A673 (cell line): ENCODE results near the gene EXOC4. TPM values are rescaled to one million over a fixed set of nuclear protein-coding genes. Genes with fewer than 3 reads are reported as not detected.

Source experiments
- BruUV-seq: library from RNA; stranded (reverse); fragments of 400-500 nt; replicated peaks from 2 replicates; lab custom pipeline; 2021; lab: Mats Ljungman, UMichigan
- CTCF ChIA-PET: fragments of 300-600 bp; sonication (Branson Sonifier 250); formaldehyde crosslinking; loops from one replicate; lab custom pipeline; 2022; ENCODE audit warnings: antibody characterized with exemption; lab: Charles Lee
- POLR2A ChIA-PET: fragments of 300-600 bp; sonication (Branson Sonifier 250); formaldehyde crosslinking; loops from one replicate; lab custom pipeline; 2022; ENCODE audit warnings: antibody characterized with exemption; ENCODE audit not compliant: low non-redundant PET; lab: Charles Lee
- DNase-seq: peaks from one replicate; pipeline ENCODE4 v3.0.0-alpha.2; 2015; ENCODE audit warnings: low spot score
- H3K27ac ChIP-seq: fragments of 200-600 bp; sonication (generic); 2 replicates; pipeline ENCODE4 v1.5.1; 2016; ENCODE audit warnings: mixed run types, low read depth, mild to moderate bottlenecking, mixed read lengths, antibody characterized with exemption, low read length; ENCODE audit not compliant: poor library complexity, severe bottlenecking
- H3K27me3 ChIP-seq: fragments of 200-600 bp; sonication (generic); replicated peaks from 2 replicates; pipeline ENCODE4 v1.6.1; 2017; ENCODE audit warnings: mixed run types, low read depth, mild to moderate bottlenecking, mixed read lengths, antibody characterized with exemption, low read length; ENCODE audit not compliant: insufficient read depth, poor library complexity
- H3K36me3 ChIP-seq: fragments of 200-600 bp; sonication (generic); 2 replicates; pipeline ENCODE4 v1.6.1; 2016; ENCODE audit warnings: mixed run types, mild to moderate bottlenecking, mixed read lengths, antibody characterized with exemption, low read length; ENCODE audit not compliant: insufficient read depth, poor library complexity, severe bottlenecking
- H3K4me1 ChIP-seq: fragments of 200-600 bp; sonication (generic); 2 replicates; pipeline ENCODE4 v1.6.1; 2017; ENCODE audit warnings: mixed run types, mild to moderate bottlenecking, mixed read lengths, antibody characterized with exemption, low read length; ENCODE audit not compliant: insufficient read depth, poor library complexity, severe bottlenecking
- H3K4me3 ChIP-seq: fragments of 200-600 bp; sonication (generic); 2 replicates; pipeline ENCODE4 v1.5.1; 2016; ENCODE audit warnings: low read depth, mixed run types, mild to moderate bottlenecking, mixed read lengths, low read length; ENCODE audit not compliant: poor library complexity, severe bottlenecking
- H3K9me3 ChIP-seq: fragments of 200-600 bp; sonication (generic); 2 replicates; pipeline ENCODE4 v1.6.1; 2016; ENCODE audit warnings: mixed run types, low read depth, mild to moderate bottlenecking, mixed read lengths, antibody characterized with exemption, low read length; ENCODE audit not compliant: poor library complexity, severe bottlenecking
- CTCF ChIP-seq: fragments of 300-800, 200-600 bp; sonication (generic); conservative IDR thresholded peaks from 2 replicates; pipeline ENCODE4 v1.5.1; 2017; ENCODE audit warnings: low read depth, mild to moderate bottlenecking, antibody characterized with exemption, low read length, moderate library complexity, mixed read lengths
- EZH2 ChIP-seq: fragments of 200-600 bp; sonication (generic); IDR thresholded peaks from 2 replicates; pipeline ENCODE4 v1.6.1; 2017; ENCODE audit warnings: borderline replicate concordance, low read depth, mild to moderate bottlenecking, mixed read lengths, antibody characterized with exemption, low read length; ENCODE audit not compliant: poor library complexity, severe bottlenecking
- intact Hi-C: fragments of 100-400 bp; cut with micrococcal nuclease; formaldehyde crosslinking; loops from one replicate; pipeline ENCODE4 v1.10.0; 2022; ENCODE audit not compliant: unreplicated experiment
- total RNA-seq: library from RNA; stranded (reverse); gene quantifications from 2 replicates; pipeline ENCODE4 v1.2.3, GENCODE V29; 2021

Gene EXOC4
- total RNA-seq, 1 experiment from 2014 or later: 66.1 TPM

GRCh38 chr7:134098072-134098471, 845.2 kb downstream of the EXOC4 start:
- ChIA-PET POLR2A (no interaction called here), CTCF (no interaction called here)
- Histone ChIP-seq H3K4me1 (no peaks in the 10 kb centered on the region), H3K36me3 (no peaks in the 10 kb centered on the region), H3K9me3 (peaks cover 5% of the 10 kb centered on the region), H3K27ac (no peak overlapping the region), H3K27me3 (no peaks in the 10 kb centered on the region), H3K4me3 (no peak overlapping the region)
- TF ChIP-seq EZH2 (no peak), CTCF (no peak)
- no TSS peak for BruUV-seq
- intact Hi-C loops: no loop called here
- no peak for DNase-seq

- Histone ChIP-seq H3K27me3 (no peaks in the 10 kb centered on the region), H3K27ac (no peak overlapping the region), H3K4me3 (no peak overlapping the region), H3K4me1 (no peaks in the 10 kb centered on the region), H3K36me3 (no peaks in the 10 kb centered on the region), H3K9me3 (no peaks in the 10 kb centered on the region)
- BruUV-seq: no TSS peak
- POLR2A ChIA-PET: no interaction called here
- TF ChIP-seq CTCF (no peak), EZH2 (no peak)
- CTCF ChIA-PET: interaction anchor here (0.6 kb wide), 1 partner anchor 41 kb away, joined by 3 read pairs; no protein-coding TSS in a partner anchor
- intact Hi-C loops: no loop called here
- DNase-seq: no peak
Observed at GRCh38 chr7:134101716-134102115, 848.8 kb downstream of the EXOC4 start.

- POLR2A ChIA-PET: no interaction called here
- no peak for TF ChIP-seq CTCF
- TF ChIP-seq EZH2: no peak
- Histone ChIP-seq H3K4me3 (no peak overlapping the region), H3K36me3 (no peaks in the 10 kb centered on the region), H3K27me3 (no peaks in the 10 kb centered on the region), H3K4me1 (no peaks in the 10 kb centered on the region), H3K27ac (no peak overlapping the region), H3K9me3 (no peaks in the 10 kb centered on the region)
- DNase-seq: no peak
- CTCF ChIA-PET: no interaction called here
- intact Hi-C loops: no loop called here
- no TSS peak for BruUV-seq
Observed at GRCh38 chr7:134104166-134104565, 851.3 kb downstream of the EXOC4 start.
